Measurements from ENCODE around the gene EXOC3L1. TPM values are rescaled to one million over a fixed set of nuclear protein-coding genes. Genes with fewer than 3 reads are reported as not detected.
A peak's percentile ranks its signal among the peaks of the same experiment; 100 is the strongest.

Gene EXOC3L1
- total and polyA plus RNA-seq, 2 of the 4 experiments (the other 2 are of a cell fraction), result not detected

- TF ChIP-seq MAZ (IDR thresholded peaks at IDR 0.05; ENCODE audit: borderline replicate concordance, low read depth, low read length), result peak; percentile 96
- peak; percentile 43; the same call in 1 of the 2 replicates for TF ChIP-seq FOS (IDR thresholded peaks at IDR 0.05; ENCODE audit: low read depth, low read length)
- no peak for TF ChIP-seq RFX5 (IDR thresholded peaks at IDR 0.05; ENCODE audit: low read depth, low read length)
- peak; percentile 85 for TF ChIP-seq MXI1 (IDR thresholded peaks at IDR 0.05; ENCODE audit: borderline replicate concordance, low read depth, low read length)
- TF ChIP-seq POLR2A (IDR thresholded peaks at IDR 0.05; ENCODE audit: low read depth, low read length), result peak; percentile 82
- TF ChIP-seq CHD1 (IDR thresholded peaks at IDR 0.05; ENCODE audit: low read depth, low read length), result no peak
- peak; percentile 29 for TF ChIP-seq CTCF (conservative IDR thresholded peaks at IDR 0.05; ENCODE audit: low read depth, low read length)
- TF ChIP-seq RAD21 (IDR thresholded peaks at IDR 0.05; ENCODE audit: low read length), result peak; percentile 8; the same call in 1 of the 2 replicates
- TF ChIP-seq CEBPB (IDR thresholded peaks at IDR 0.05; ENCODE audit: low read depth, low read length), result no peak
- no peak for TF ChIP-seq ELK1 (IDR thresholded peaks at IDR 0.05; ENCODE audit: borderline replicate concordance, low read depth, low read length)
- no TSS peak for BruUV-seq (replicated peaks)
- intact Hi-C loops (cut with micrococcal nuclease), result loop anchor here (1.0 kb wide), 1 partner anchor 19 kb away; no protein-coding TSS in a partner anchor
- Histone ChIP-seq H3K4me3 (ENCODE audit: insufficient read depth, low read depth, low read length) (peak within 1 kb of the TSS; percentile 80), H2BK20ac (ENCODE audit: low read depth, low read length) (no peak within 1 kb of the TSS), H3K18ac (ENCODE audit: low read depth, low read length) (peak within 1 kb of the TSS; percentile 78), H3K9ac (ENCODE audit: low read depth, low read length) (peak within 1 kb of the TSS; percentile 93), H2BK120ac (ENCODE audit: low read depth, low read length) (peak within 1 kb of the TSS; percentile 40), H3K56ac (ENCODE audit: extremely low read depth, insufficient read depth, low read length) (peak within 1 kb of the TSS; percentile 71), H3K4me2 (ENCODE audit: low read depth, low read length) (peak within 1 kb of the TSS; percentile 91), H4K8ac (ENCODE audit: low read depth in 2 of 2, low read length in 2 of 2) (peak within 1 kb of the TSS; percentile 83 to 98), H4K20me1 (ENCODE audit: insufficient read depth, low read length) (peaks cover 7% of the 10 kb centered on the region; the same call in 1 of the 2 replicates), H3K27ac (ENCODE audit: insufficient read depth, low read length) (peak within 1 kb of the TSS; percentile 89), H3K36me3 (ENCODE audit: control insufficient read depth, insufficient read depth, low read length) (peaks cover 40% of the 10 kb centered on the region), H3K27me3 (ENCODE audit: control insufficient read depth, insufficient read depth, low read length) (no peaks in the 10 kb centered on the region), H2AK5ac (ENCODE audit: low read depth, low read length) (peak within 1 kb of the TSS; percentile 86), H3K9me3 (ENCODE audit: control insufficient read depth, insufficient read depth, low read length) (no peaks in the 10 kb centered on the region), H2BK5ac (ENCODE audit: low read depth, low read length, poor library complexity, severe bottlenecking) (peak within 1 kb of the TSS; percentile 90), H3K79me1 (ENCODE audit: low read depth in 1 of 2, low read length in 2 of 2) (peaks cover 23 to 58% of the 10 kb centered on the region in 2 experiments), H2AK9ac (replicated peaks; ENCODE audit: low read depth, low read length, poor library complexity) (peak within 1 kb of the TSS; percentile 100), H4K91ac (ENCODE audit: insufficient read depth, low read depth, low read length) (peak within 1 kb of the TSS; percentile 93), H2BK15ac (ENCODE audit: low read depth, low read length) (peak within 1 kb of the TSS; percentile 9; the same call in 1 of the 3 replicates), H3K4ac (ENCODE audit: low read depth, low read length) (peak within 1 kb of the TSS; percentile 97), H4K5ac (ENCODE audit: low read depth, low read length) (peak within 1 kb of the TSS; percentile 95), H2AFZ (replicated peaks; ENCODE audit: low read length, poor library complexity) (peak within 1 kb of the TSS; percentile 97), H3K9me1 (ENCODE audit: insufficient read depth, low read length) (peaks cover 12% of the 10 kb centered on the region), H3K23ac (ENCODE audit: low read depth, low read length) (peak within 1 kb of the TSS; percentile 90), H3K14ac (replicated peaks; ENCODE audit: low read depth, low read length) (peak within 1 kb of the TSS; percentile 98), H3K4me1 (ENCODE audit: control insufficient read depth, insufficient read depth, low read length) (peaks cover 12% of the 10 kb centered on the region)
- WGBS, 2 experiments (ENCODE audit: extremely low coverage in 2 of 2, insufficient read length in 1 of 2), result 3% methylated on average over 19 of the region's 46 CpGs; no CpG with 5 or more reads in 1 of the 2 experiments
- ChIA-PET POLR2A (ENCODE audit: unreplicated experiment) (interaction anchor here (0.6 to 1.4 kb wide), 3 partner anchors 14 to 65 kb away, joined by 3 to 5 read pairs (median 5); no protein-coding TSS in a partner anchor), CTCF (interaction anchor here (0.6 kb wide), 1 partner anchor 126 kb away, joined by 3 read pairs; no protein-coding TSS in a partner anchor)
- in situ Hi-C loops (cut with MboI; ENCODE audit: low sequenced_read_pairs), result no loop called here
- ATAC-seq (ENCODE audit: low read depth) (peak; percentile 99), DNase-seq (peak; percentile 98)
- dilution Hi-C loops (cut with HindIII; ENCODE audit: low sequenced_read_pairs, unreplicated experiment), result no loop called here
Observed at GRCh38 chr16:67226804-67227566, 37.0 kb upstream of the EXOC3L1 start, which contains the start of gene TMEM208. TMEM208 (plus strand) TSS chr16:67227130; CDS start chr16:67227219, 89 bp downstream.
